Activated CD8-positive, alpha-beta memory T cell treated with anti-CD3 and anti-CD28 coated beads, Interleukin-2, amount 10 ng/mL, durations not matched to agents 7 days and 5 days (primary cell): Measurements from ENCODE around the gene MPC1. TPM values are rescaled to one million over a fixed set of nuclear protein-coding genes. Genes with fewer than 3 reads are reported as not detected.

ENCODE experiments used
- ATAC-seq: fragments of 150-1000 bp; cut with Tn5 transposase; one replicate; pipeline ENCODE4 v1.10.0; 2021; ENCODE audit warnings: moderate library complexity
- CTCF ChIA-PET: fragments of 350-600 bp; sonication (Branson Sonifier 250); formaldehyde crosslinking; loops from one replicate; lab custom pipeline; 2021; ENCODE audit warnings: antibody characterized with exemption; lab: Charles Lee
- DNase-seq: peaks from one replicate; pipeline ENCODE4 v3.0.0-alpha.2; 2020
- H3K27ac Mint-ChIP-seq: one replicate; pipeline ENCODE4 v1.8.0; 2021; ENCODE audit warnings: mild to moderate bottlenecking, mixed read lengths
- H3K27me3 Mint-ChIP-seq: one replicate; pipeline ENCODE4 v1.8.0; 2021; ENCODE audit warnings: mixed read lengths
- H3K36me3 Mint-ChIP-seq: one replicate; pipeline ENCODE4 v1.8.0; 2021; ENCODE audit warnings: mild to moderate bottlenecking, mixed read lengths
- H3K4me1 Mint-ChIP-seq: one replicate; pipeline ENCODE4 v1.8.0; 2021; ENCODE audit warnings: mixed read lengths
- H3K4me3 Mint-ChIP-seq: one replicate; pipeline ENCODE4 v1.8.0; 2021; ENCODE audit warnings: mild to moderate bottlenecking, moderate library complexity, mixed read lengths
- H3K9me3 Mint-ChIP-seq: one replicate; pipeline ENCODE4 v1.8.0; 2022; ENCODE audit warnings: low read depth, mixed read lengths
- total RNA-seq, 2 experiments: library from RNA; stranded (reverse); gene quantifications; one replicate each; pipeline ENCODE4 v1.2.3, GENCODE V29; 2021

MPC1 gene
- total RNA-seq, 2 experiments from 2014 or later: 29.4 to 37.4 TPM

DNA sequence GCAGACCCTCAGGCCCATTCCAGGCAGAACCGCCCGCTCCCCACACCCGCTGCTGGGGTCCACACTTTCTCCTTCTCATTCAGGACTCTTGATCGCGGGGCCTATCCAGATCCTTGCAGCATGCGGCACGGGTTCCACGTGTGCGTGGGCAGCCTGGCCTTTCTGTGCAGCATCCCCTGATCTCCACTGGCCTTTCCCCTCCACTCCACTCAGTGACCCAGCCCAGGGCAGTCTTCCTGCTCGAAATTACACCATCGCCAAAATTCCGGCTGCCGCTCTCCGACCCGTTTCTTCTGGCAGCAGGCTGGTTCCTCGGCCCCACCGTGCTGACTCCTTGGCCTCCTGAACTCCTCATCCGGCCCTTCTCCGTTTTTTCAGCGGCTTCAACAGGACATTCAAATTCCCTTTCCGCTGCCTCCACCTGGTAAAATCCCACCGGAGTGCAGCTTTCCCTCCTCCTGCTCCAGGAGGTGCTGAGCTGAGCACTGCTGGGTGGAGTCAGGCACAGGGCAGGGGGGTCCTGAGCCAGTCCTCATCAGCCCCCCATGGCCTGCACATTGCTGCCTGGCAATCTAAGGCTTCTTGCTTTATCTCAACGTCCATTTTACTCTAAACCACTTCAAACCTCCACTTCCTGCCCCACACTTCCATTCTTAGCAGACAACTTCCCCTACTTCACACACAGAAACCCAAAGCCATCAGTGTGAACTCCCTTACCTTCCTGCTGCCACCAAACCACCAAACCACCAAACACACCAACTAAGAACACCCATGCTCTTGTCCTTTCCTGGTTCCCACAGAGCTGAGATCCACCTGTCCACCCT, 49.4 kb downstream of the MPC1 start:
- peak; percentile 78 for DNase-seq
- peaks cover 39% of the 10 kb centered on the region for H3K4me1 Mint-ChIP-seq
- H3K36me3 Mint-ChIP-seq: peaks cover 44% of the 10 kb centered on the region
- peak overlapping the region; percentile 75 for H3K27ac Mint-ChIP-seq
- peak overlapping the region; percentile 54 for H3K4me3 Mint-ChIP-seq
- H3K27me3 Mint-ChIP-seq: peaks cover 4% of the 10 kb centered on the region
- CTCF ChIA-PET: interaction anchor here (1.0 to 1.8 kb wide), 3 partner anchors 11 to 48 kb away, joined by 3 to 11 read pairs (median 4); no protein-coding TSS in a partner anchor
- ATAC-seq: peak; percentile 92
- no peaks in the 10 kb centered on the region for H3K9me3 Mint-ChIP-seq

DNA sequence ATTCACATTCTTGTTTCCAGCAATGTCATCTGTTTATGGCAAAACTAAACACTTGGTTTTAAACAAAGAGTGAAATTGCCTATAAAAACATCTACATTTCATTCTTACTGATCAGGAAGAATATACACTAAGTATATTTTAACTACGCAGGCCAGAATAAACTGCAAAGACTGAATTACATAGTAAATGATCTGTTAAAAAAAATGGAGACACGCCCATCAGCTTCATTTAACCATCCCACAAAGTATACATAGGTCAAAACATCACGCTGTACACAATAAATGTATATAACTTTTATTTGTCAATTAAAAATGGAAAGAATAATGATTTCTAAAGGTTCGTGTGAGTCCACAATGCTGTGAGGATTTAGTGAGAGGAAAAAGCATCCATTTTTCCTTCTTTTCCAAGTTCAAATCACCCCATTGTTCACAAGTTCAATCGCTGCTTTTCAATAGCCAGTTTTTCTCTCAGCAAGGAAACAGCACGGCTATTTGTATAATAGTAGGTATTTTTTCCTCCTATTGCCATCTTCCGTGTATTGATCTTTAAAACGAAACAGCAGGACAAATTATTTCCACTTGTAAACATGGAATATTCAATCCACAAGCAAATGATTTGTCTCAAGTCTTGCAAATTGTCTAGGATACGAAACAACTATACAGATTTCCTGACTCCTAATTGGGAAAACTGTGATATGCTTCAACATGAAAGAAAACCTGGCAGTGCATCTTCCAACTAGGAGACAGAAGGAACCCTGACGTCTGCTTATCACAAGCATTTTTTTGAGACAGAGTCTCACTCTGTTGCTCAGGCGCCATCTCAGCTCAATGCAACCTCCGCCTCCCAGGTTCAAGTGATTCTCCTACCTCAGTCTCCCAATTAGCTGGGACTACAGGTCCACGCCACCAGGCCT, 51.0 kb downstream of the MPC1 start:
- peaks cover 39% of the 10 kb centered on the region for H3K4me1 Mint-ChIP-seq
- ATAC-seq (no peak), DNase-seq (no peak)
- peaks cover 48% of the 10 kb centered on the region for H3K36me3 Mint-ChIP-seq
- H3K27me3 Mint-ChIP-seq: peaks cover 4% of the 10 kb centered on the region
- H3K9me3 Mint-ChIP-seq: no peaks in the 10 kb centered on the region
- no peak overlapping the region for H3K4me3 Mint-ChIP-seq
- CTCF ChIA-PET: no interaction called here
- no peak overlapping the region for H3K27ac Mint-ChIP-seq

DNA sequence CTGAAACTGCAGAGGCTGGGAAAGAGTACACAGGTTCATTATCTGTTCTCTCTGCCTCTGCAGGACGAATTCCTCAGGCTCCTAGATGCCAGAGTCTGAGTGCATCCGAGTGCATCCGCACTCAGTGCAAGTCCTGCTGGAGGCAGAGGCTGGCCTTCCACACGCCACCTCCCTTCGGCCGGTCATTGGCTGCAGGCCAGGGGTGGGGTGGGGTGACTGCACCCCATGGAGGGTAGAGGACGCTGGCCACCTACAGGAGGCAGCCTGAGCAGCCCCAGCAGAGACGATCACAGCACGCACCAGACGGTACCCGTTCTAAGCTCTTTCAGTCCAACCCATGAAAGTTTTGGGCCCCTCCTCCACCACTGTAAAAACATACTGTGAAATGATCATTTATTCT, 52.1 kb downstream of the MPC1 start:
- H3K27me3 Mint-ChIP-seq: peaks cover 4% of the 10 kb centered on the region

DNA sequence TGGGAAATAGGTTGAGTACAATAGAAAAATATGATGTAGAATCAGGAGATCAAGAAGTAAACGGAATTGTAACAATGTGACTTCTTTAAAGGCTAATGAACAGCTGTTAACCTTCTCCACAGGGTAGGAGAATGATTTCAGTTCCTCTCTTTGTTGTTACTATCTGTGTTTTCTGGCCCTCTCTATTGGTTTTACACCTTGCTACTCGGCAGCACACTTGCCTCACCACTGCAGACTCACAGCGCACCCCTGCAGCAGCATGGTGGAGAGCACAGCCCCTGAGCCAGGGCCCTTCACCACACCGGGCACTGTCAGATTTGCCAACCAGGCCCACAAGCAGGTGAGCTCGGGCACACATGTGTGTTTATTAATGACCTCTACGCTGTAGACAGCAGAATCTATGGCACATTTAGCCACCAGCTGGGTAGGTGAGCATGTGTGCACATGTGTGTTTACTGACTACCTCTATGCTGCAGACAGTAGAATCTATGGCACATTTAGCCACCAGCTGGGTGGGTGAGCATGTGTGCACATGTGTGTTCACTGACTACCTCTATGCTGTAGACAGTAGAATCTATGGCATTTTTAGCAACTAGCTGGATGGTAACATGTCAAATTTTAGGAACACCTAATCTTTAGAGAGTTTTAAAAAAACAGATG, 57.2 kb downstream of the MPC1 start:
- DNase-seq (no peak), ATAC-seq (no peak)
- Mint-ChIP-seq H3K27me3 (no peaks in the 10 kb centered on the region), H3K36me3 (peaks cover 21% of the 10 kb centered on the region), H3K4me1 (no peaks in the 10 kb centered on the region), H3K27ac (no peak overlapping the region), H3K9me3 (no peaks in the 10 kb centered on the region), H3K4me3 (no peak overlapping the region)
- CTCF ChIA-PET: interaction anchor here (1.3 to 1.8 kb wide), 2 partner anchors 56 to 76 kb away, joined by 7 to 8 read pairs; no protein-coding TSS in a partner anchor

More for the DNA sequence above, 52.1 kb downstream of the MPC1 start:
- ATAC-seq: no peak
- CTCF ChIA-PET: no interaction called here
- no peak for DNase-seq
- H3K27ac Mint-ChIP-seq: no peak overlapping the region
- peaks cover 34% of the 10 kb centered on the region for H3K4me1 Mint-ChIP-seq
- H3K4me3 Mint-ChIP-seq: no peak overlapping the region
- H3K9me3 Mint-ChIP-seq: no peaks in the 10 kb centered on the region
- H3K36me3 Mint-ChIP-seq: peaks cover 40% of the 10 kb centered on the region

DNA sequence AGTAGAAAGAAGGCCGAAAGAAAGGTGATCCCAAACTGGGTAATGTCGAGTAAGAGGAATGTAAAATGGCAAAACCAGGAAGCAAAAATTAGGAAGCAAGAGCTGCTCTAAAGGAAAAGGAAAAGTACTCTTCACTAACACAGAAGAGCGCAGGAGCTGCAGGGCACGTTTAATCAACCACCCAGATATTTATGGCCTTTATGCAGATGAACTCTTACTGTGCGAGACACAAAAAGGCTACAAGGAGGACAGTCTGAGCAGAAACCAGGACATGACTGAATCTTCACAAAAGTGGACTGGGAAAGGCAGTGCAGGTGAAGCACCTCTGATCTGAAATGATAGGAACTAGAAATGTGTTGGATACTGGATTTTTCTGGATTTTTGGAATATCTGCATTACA, 59.3 kb downstream of the MPC1 start:
- Mint-ChIP-seq H3K27ac (no peak overlapping the region), H3K9me3 (no peaks in the 10 kb centered on the region), H3K4me1 (no peaks in the 10 kb centered on the region), H3K36me3 (peaks cover 14% of the 10 kb centered on the region), H3K27me3 (no peaks in the 10 kb centered on the region), H3K4me3 (no peak overlapping the region)
- DNase-seq: no peak
- ATAC-seq: no peak
- CTCF ChIA-PET: interaction anchor here (1.3 to 1.7 kb wide), 2 partner anchors 10 to 58 kb away, joined by 3 to 5 read pairs; no protein-coding TSS in a partner anchor

DNA sequence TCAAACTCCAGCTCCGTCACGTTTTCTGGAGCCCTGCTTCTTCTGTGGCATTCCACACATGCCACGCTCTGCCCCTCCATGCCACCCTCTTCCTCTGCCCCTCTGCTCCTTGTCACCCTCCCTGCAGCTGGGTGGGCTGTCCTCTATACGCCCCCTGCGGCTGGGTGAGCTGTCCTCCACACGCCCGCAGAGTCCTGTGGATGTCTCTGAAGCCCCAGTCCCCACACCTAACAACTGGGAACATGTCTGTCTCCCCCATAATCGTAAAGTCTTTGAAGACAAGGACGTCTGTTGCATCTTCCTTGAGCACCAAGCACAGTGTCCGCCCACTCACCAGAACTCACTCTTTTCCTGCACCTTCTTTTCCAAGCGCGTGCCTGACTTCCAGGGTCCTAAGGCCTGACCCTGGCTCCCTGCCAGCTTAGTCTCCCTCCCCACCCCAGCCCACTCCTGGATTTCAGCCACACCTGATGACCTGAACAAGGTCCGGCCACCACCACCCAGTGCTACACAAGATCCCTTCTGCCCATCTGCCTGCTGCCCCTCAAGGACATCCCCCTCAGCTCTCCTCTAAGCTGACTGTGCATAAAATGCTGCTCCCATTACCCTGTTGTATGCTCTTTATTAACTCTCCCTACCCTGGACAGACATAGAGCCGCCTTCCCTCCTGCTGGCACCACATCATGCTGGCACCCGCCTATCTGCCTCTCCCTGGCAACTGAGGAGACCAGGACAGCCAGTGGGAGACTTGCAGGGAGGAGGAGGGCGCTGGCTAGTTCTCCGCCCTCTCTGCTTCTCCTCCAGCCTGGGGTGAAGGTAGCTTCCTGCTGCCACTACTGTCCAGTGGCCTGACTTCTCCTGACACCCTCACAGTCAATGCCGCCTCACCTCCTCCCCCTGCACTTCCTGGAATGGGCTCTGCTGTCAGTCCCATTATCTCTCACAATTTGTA, 63.8 kb downstream of the MPC1 start:
- Mint-ChIP-seq H3K4me3 (no peak overlapping the region), H3K36me3 (peaks cover 4% of the 10 kb centered on the region), H3K4me1 (no peaks in the 10 kb centered on the region), H3K27ac (no peak overlapping the region), H3K27me3 (no peaks in the 10 kb centered on the region), H3K9me3 (no peaks in the 10 kb centered on the region)
- CTCF ChIA-PET: interaction anchor here (1.3 to 2.6 kb wide), 3 partner anchors 63 to 82 kb away, joined by 5 to 10 read pairs (median 9); no protein-coding TSS in a partner anchor
- DNase-seq (no peak), ATAC-seq (no peak)

DNA sequence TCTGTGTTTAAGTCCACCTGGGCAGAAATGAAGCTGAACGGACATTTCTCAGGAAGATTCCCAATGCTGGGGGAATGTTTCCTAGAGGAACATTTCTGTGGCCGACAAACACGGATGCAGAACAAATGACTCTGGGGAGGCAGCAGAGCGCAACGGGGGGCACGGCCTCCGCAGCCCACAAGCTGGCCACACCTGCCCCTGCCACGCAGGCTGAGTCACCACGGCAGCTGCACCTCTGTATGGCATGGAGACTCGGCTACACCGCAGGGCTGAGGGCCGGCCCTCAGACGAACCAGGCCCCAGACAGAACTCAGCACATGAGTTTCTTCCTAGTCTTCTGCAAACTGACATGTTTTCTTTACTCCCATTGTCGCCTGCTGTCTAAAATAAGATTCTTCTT, 64.5 kb downstream of the MPC1 start:
- ATAC-seq (no peak), DNase-seq (no peak)
- H3K9me3 Mint-ChIP-seq: no peaks in the 10 kb centered on the region
- H3K27ac Mint-ChIP-seq: no peak overlapping the region
- CTCF ChIA-PET: interaction anchor here (1.3 to 1.9 kb wide), 2 partner anchors 63 to 83 kb away, joined by 5 to 9 read pairs; no protein-coding TSS in a partner anchor
- H3K36me3 Mint-ChIP-seq: peaks cover 4% of the 10 kb centered on the region
- no peaks in the 10 kb centered on the region for H3K4me1 Mint-ChIP-seq
- no peaks in the 10 kb centered on the region for H3K27me3 Mint-ChIP-seq
- no peak overlapping the region for H3K4me3 Mint-ChIP-seq

DNA sequence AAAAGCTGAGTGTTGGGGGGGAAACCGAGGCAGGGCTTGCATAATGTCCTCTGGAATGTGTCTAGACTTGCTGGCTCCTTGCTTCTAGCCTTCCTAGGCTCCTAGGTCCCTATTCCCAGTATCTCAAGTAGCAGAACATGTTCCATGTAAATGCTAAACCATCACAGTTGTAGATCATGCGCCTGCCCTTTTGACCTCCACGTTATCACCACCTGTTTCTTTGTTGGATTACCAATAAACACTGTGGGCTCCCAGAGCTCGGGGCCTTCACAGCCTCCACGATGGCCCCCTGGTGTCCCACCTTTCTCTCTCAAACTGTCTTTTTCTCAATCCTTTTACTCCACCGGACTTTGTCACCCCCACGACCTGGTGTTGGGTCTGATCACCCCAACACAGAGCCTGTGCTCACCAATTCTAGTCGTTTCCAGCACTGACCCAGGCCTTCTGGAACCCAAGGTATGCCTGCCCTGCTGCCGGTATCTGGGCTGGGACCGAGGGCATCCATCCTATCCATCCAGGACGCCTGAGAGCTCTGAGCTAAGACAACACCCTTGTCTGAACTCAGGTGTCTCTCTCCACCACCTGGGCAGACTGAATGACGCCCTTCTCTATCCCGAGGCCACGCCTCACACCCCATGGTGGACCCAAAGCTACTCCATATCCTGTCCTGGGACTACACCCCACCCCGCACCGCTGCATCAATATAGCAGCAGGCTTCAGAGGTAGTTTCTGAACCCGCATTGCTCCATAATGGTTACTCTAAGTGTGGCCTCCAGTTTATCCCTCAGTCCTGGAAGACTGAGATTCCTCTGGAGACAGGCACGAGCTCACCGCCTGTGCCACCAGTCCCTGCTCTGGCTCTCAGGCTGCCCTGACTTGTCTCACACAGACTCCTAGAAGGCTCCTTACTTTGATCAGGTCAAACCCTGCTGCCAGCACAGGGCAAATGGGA, 65.2 kb downstream of the MPC1 start:
- CTCF ChIA-PET: interaction anchor here (1.3 to 1.9 kb wide), 2 partner anchors 64 to 83 kb away, joined by 5 to 9 read pairs; no protein-coding TSS in a partner anchor
- Mint-ChIP-seq H3K27me3 (peaks cover 5% of the 10 kb centered on the region), H3K27ac (no peak overlapping the region), H3K36me3 (peaks cover 3% of the 10 kb centered on the region), H3K4me1 (no peaks in the 10 kb centered on the region), H3K9me3 (no peaks in the 10 kb centered on the region), H3K4me3 (no peak overlapping the region)
- DNase-seq: no peak
- no peak for ATAC-seq

DNA sequence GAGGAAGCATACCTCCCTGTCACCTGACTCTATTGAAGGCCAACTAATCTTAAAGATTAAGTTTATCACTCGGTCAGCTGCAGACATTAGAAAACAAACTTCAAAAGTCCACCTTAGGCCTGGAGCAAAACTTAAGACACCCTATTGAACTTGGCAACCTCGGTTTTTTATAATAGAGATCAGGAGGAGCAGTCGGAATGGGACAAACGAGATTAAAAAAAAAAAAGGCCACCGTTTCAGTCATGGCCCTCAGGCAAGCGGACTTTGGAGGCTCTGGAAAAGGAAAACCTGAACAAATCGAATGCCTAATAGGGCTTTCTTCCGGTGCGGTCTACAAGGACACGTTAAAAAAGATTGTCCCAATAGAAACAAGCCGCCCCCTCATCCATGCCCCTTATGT, 67.3 kb downstream of the MPC1 start:
- Mint-ChIP-seq H3K4me3 (no peak overlapping the region), H3K27ac (no peak overlapping the region), H3K36me3 (no peaks in the 10 kb centered on the region), H3K4me1 (no peaks in the 10 kb centered on the region), H3K9me3 (no peaks in the 10 kb centered on the region), H3K27me3 (peaks cover 13% of the 10 kb centered on the region)
- ATAC-seq: no peak
- CTCF ChIA-PET: no interaction called here
- DNase-seq: no peak
